Hepatic stellate cell (primary cell): ENCODE data around the gene DENND1A.
A peak's percentile ranks its signal among the peaks of the same experiment; 100 is the strongest.
"Not testable (repeated sequence)": the region's sequence is repeated elsewhere in the genome, so short reads cannot be mapped to it uniquely, and the experiment has no call there.

Source experiments
- DNase-seq: peaks from one replicate; pipeline ENCODE4 v3.0.0; 2011; ENCODE audit warnings: low spot score

The DENND1A gene

GRCh38 chr9:123457583-123457982 lies 472.3 kb downstream of the DENND1A start:
- no peak for DNase-seq

- DNase-seq = no peak
Measured at GRCh38 chr9:123456011-123456410, 473.9 kb downstream of the DENND1A start.

- no peak for DNase-seq
Measured at GRCh38 chr9:123455187-123455586, 474.7 kb downstream of the DENND1A start.

- no peak for DNase-seq
Measured at GRCh38 chr9:123454361-123454760, 475.6 kb downstream of the DENND1A start.

- DNase-seq = no peak
Measured at GRCh38 chr9:123453831-123454321, 476.1 kb downstream of the DENND1A start.

GRCh38 chr9:123453076-123453667 lies 476.8 kb downstream of the DENND1A start:
- no peak for DNase-seq

GRCh38 chr9:123450996-123451395 lies 478.9 kb downstream of the DENND1A start:
- DNase-seq = no peak

GRCh38 chr9:123450098-123450770 lies 479.7 kb downstream of the DENND1A start:
- no peak for DNase-seq

- DNase-seq = no peak
Measured at GRCh38 chr9:123447934-123448646, 481.8 kb downstream of the DENND1A start.

- no peak for DNase-seq
Measured at GRCh38 chr9:123445981-123446610, 483.8 kb downstream of the DENND1A start.

- no peak for DNase-seq
Measured at GRCh38 chr9:123445116-123445515, 484.8 kb downstream of the DENND1A start.

GRCh38 chr9:123441769-123442168 lies 488.2 kb downstream of the DENND1A start:
- no peak for DNase-seq

- no peak for DNase-seq
Measured at GRCh38 chr9:123440256-123440655, 489.7 kb downstream of the DENND1A start.

- DNase-seq = no peak
Measured at GRCh38 chr9:123438821-123439220, 491.1 kb downstream of the DENND1A start.

GRCh38 chr9:123438321-123438720 lies 491.6 kb downstream of the DENND1A start:
- no peak for DNase-seq

- DNase-seq = no peak
Measured at GRCh38 chr9:123437201-123437600, 492.7 kb downstream of the DENND1A start.

GRCh38 chr9:123435471-123435870 lies 494.5 kb downstream of the DENND1A start:
- no peak for DNase-seq

- peak; percentile 21 for DNase-seq
Measured at GRCh38 chr9:123434619-123435240, 495.2 kb downstream of the DENND1A start.

- DNase-seq = no peak
Measured at GRCh38 chr9:123432331-123433236, 497.3 kb downstream of the DENND1A start.

- no peak for DNase-seq
Measured at GRCh38 chr9:123431581-123431980, 498.3 kb downstream of the DENND1A start.

GRCh38 chr9:123428450-123428849 lies 501.5 kb downstream of the DENND1A start:
- DNase-seq = not testable (repeated sequence)
